ENCODE data around the gene DPM3.
A peak's percentile ranks its signal among the peaks of the same experiment; 100 is the strongest.
"Not testable (repeated sequence)": the region's sequence is repeated elsewhere in the genome, so short reads cannot be mapped to it uniquely, and the experiment has no call there.

Gene DPM3

GRCh38 chr1:155127105-155127966 is 13.0 kb downstream of the DPM3 start, which contains the start of gene EFNA1:
TSS of gene EFNA1 (plus strand) at chr1:155127876. CDS start at chr1:155127978, 102 bp downstream.
- H3K4me3 ChIP-seq (ENCODE audit: low read depth, low read length): peak within 1 kb of the TSS; percentile 57

DNA sequence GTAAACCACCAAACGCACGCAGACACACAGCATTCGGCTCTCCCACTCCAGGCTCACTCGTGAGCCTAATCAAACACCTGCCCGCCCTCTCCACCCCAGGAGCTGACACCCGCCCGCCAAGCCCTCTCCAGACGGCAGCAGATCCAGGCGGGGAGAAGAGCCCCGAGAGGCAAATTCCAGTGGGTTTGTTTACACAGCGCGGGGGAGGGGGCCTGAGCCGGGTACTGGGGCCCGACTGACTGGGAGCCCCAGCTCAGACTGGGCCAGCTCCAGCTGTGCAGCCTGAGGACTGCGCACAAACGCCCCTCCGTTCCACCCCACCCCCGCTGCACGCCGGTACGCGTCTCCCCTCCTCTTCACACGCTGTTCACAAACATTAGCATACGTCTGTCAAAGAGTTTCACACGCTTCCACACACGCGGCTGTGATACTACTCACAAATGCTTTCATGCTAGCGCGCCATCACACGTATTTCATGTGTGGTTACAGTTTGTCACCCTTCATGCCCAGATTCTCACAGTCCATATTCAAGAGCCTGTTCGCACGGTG is 13.7 kb downstream of the DPM3 start:
- H3K4me3 ChIP-seq (ENCODE audit: low read depth, low read length): peak overlapping the region; percentile 57

- peak overlapping the region; percentile 57 for H3K4me3 ChIP-seq (ENCODE audit: low read depth, low read length)
Observed at GRCh38 chr1:155125946-155126555, 14.3 kb downstream of the DPM3 start.

- no peak overlapping the region for H3K4me3 ChIP-seq (ENCODE audit: low read depth, low read length)
Observed at GRCh38 chr1:155125511-155125945, 14.8 kb downstream of the DPM3 start.

GRCh38 chr1:155124503-155125463 is 15.5 kb downstream of the DPM3 start:
- no peak overlapping the region for H3K4me3 ChIP-seq (ENCODE audit: low read depth, low read length)

- H3K4me3 ChIP-seq (ENCODE audit: low read depth, low read length): no peak overlapping the region
Observed at GRCh38 chr1:155123801-155124200, 16.5 kb downstream of the DPM3 start.

DNA sequence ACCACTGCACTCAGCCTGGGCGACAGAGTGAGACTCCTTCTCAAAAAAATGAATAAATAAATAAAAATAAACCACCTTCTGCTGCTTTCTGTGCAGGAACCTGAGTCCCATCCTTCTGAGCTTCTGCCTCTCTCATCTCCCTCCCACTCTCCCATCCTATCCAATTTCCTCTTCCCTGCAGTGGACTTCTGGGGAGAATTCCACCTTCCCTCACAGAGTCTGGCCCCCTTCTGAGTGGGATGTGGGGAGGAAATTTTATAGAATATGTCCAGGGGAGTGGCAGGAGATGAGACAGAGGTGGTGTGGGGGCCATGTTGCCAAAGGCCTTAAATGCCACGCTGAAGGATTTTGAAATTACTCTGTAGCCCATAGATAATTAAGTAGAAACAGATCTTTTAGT is 18.0 kb downstream of the DPM3 start:
- H3K4me3 ChIP-seq (ENCODE audit: low read depth, low read length): no peak overlapping the region

- no peak overlapping the region for H3K4me3 ChIP-seq (ENCODE audit: low read depth, low read length)
Observed at GRCh38 chr1:155121249-155121648, 19.1 kb downstream of the DPM3 start.

GRCh38 chr1:155120253-155120652 is 20.1 kb downstream of the DPM3 start:
- no peak overlapping the region for H3K4me3 ChIP-seq (ENCODE audit: low read depth, low read length)

DNA sequence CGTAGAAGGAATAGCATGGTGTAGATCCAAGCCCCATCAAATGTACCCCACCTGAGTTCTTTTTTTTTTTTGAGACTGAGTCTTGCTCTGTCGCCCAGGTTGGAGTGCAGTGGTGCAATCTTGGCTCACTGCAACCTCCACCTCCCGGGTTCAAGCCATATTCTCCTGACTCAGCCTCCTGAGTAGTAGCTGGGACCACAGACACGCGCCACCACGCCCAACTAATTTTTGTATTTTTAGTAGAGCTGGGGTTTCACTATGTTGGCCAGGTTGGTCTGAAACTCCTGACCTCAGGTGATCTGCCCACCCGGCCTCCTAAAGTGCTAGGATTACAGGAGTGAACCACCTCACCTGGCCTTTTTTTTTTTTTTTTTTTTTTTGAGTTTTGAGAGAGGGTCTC is 22.2 kb downstream of the DPM3 start:
- H3K4me3 ChIP-seq (ENCODE audit: low read depth, low read length): not testable (repeated sequence)

DNA sequence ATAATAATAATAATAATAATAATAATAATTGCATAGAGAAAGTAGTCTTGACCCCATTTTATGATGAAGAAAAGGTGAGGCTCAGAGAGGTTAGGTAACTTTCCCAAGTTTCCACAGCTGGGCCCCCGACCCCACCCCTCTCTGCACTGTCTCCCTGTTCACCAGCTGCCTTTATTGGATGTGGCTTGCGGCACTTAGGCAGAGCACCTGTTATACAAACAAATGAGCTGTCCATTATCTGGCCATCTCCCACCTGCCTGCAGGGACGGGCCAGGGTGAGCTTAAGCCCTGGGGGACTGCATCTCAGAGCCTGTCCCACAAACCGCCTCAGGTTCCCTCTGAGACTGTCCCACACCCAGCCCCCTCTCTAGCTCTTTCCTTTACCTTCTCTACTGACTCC is 22.7 kb downstream of the DPM3 start:
- H3K4me3 ChIP-seq (ENCODE audit: low read depth, low read length): no peak overlapping the region

- no peak overlapping the region for H3K4me3 ChIP-seq (ENCODE audit: low read depth, low read length)
Observed at GRCh38 chr1:155116113-155116764, 24.1 kb downstream of the DPM3 start.

DNA sequence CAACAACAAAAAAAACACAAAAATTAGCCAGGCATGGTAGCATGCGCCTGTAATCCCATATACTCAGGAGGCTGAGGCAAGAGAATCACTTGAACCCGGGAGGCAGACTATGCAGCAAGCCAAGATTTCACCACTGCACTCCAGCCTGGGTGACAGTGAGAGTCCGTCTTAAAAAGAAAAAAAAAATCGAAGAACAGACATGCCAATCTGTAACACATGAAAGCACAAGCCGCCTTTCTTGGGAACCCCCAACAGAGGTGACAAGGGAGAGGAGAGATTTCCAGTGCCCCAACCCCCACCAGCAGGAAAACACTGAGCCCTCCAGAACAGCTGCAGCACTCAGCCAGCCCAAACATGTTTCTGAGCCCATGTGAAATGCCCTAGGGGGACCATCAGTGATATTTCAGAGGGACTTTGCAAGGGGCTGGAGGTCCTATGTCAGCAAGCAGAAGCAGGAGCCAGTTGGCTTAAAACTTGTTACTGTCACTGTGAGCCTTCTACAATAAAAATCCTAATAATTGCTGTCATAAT is 26.8 kb downstream of the DPM3 start:
- H3K4me3 ChIP-seq (ENCODE audit: low read depth, low read length): no peak overlapping the region

DNA sequence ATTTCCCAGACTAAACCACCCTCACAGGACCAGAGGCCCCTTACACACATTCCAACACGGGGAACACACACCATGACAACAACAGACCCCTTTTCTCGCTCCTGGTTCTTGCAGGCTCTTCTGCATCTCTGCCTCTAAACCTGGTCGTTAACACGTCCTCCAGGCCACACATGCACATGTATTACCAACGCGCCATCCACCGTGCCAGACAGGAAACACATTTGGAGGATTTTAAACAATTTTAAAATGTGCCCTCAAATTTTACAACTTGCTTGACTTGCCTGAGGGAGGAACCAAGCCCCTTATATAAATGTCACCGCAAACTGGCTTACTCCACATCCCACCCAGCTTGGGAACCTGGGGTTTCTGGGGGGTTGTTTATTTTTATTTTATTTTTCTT is 29.5 kb downstream of the DPM3 start:
- no peak overlapping the region for H3K4me3 ChIP-seq (ENCODE audit: low read depth, low read length)

GRCh38 chr1:155110381-155110780 is 29.9 kb downstream of the DPM3 start:
- H3K4me3 ChIP-seq (ENCODE audit: low read depth, low read length): no peak overlapping the region

- H3K4me3 ChIP-seq (ENCODE audit: low read depth, low read length): no peak overlapping the region
Observed at GRCh38 chr1:155108296-155108695, 32.0 kb downstream of the DPM3 start.

- no peak overlapping the region for H3K4me3 ChIP-seq (ENCODE audit: low read depth, low read length)
Observed at GRCh38 chr1:155107309-155108264, 32.7 kb downstream of the DPM3 start.

DNA sequence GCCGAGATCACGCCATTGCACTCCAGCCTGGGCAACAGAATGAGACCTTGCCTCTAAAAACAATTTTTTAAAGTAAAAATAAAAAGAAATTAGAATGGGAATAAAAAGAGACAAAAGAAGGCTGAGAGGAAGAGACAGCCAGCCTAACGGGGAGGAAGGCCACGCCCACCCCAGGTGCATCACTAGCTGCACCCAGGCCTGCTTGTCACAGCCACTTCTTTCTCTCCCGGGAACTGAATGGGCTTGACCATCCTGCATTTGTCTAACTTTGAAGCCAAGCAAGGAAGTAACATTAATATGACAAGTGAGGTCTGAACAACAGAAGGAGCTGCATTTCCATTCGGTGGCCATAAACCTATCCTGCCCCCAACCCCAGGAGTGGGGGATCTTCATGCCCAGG is 33.5 kb downstream of the DPM3 start:
- H3K4me3 ChIP-seq (ENCODE audit: low read depth, low read length): no peak overlapping the region

- no peak overlapping the region for H3K4me3 ChIP-seq (ENCODE audit: low read depth, low read length)
Observed at GRCh38 chr1:155105604-155106011, 34.7 kb downstream of the DPM3 start.

Data from iPS-11a (cell line).